ENCODE results near the gene LSP1.

LSP1 gene

DNA sequence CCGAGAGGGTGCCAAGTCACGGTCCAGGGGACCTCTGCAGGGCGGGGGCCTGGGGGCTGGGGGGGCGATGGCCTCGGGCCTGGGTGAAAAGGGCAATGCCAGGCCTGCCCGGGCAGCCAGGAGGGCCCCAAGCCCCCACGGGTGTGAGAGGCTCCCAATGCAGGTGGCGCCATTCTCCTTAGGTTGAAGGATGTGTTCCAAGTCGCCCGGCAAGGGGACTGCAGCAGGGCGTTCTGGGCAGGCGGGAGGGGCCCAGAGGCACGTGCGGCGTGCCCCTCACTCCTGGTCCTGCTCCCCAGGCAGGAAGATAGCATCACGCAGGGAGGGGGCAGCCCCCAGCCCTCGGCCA is 14.8 kb upstream of the LSP1 start:
- no peak for DNase-seq

DNA sequence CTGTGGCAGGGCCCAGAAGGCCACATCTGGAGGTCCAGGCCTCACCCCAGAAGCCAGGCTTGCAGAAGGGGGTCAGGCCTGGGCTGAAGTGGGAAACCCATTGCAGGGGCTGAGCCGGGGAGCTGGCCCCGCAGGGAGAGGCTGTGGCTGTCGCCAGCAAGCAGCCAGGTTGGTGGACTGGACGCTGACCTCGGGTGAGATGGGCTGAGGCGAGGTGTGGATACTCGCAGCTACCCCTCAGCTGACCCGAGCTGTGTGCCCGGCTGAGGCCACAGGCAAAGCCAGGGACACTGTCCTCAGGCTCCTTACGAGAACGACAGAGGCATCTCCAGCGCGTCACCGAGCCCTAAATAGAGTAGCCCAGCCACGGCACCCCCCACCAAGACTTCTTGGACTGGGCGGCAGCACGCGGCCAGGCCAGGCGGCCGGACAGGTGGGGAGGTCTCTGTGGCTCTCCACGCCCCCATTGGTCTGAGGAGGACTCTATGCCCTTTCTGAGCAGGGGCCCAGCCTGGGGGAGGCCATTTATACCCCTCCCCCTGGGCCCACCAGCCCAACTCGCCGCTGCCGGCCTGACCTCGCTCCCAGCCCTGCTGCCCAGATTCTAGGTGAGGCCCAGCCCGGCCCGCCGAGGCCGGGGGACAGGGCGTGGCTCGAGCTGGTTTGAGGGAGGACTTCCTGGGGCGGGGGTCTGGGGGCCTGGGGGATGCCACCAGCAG is 14.3 kb upstream of the LSP1 start, which contains the start of gene TNNI2:
Gene TNNI2 (plus strand): TSS at position 556 of the 719 bp plus-strand sequence. CDS start 716 bp downstream, outside the sequence.
- no peak for DNase-seq

- DNase-seq: no peak
Measured at GRCh38 chr11:1839204-1839923, 13.5 kb upstream of the LSP1 start.

- no peak for DNase-seq
Measured at GRCh38 chr11:1839924-1840779, 12.7 kb upstream of the LSP1 start.

DNA sequence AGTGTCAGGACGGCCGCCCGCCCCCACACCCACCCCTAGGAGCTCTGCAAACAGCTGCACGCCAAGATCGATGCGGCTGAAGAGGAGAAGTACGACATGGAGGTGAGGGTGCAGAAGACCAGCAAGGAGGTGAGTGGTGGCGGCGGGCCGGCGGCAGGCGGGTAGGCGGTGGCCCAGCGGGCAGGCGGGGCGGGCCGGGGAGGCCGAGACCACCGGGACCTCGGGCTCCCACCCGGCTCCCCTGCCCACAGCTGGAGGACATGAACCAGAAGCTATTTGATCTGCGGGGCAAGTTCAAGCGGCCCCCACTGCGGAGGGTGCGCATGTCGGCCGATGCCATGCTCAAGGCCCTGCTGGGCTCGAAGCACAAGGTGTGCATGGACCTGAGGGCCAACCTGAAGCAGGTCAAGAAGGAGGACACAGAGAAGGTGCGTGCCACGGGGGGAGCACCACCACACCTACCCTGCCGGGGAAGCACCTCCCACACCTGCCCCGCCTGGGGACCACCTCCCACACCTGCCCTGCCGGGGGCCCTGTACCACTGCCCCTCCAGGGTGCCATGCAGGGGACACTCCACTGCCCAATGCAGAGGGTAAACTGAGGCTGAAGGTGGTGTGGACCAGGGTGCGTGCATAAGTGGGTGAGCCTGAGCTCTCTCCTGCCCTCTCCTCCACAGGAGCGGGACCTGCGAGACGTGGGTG is 12.0 kb upstream of the LSP1 start:
- no peak for DNase-seq

DNA sequence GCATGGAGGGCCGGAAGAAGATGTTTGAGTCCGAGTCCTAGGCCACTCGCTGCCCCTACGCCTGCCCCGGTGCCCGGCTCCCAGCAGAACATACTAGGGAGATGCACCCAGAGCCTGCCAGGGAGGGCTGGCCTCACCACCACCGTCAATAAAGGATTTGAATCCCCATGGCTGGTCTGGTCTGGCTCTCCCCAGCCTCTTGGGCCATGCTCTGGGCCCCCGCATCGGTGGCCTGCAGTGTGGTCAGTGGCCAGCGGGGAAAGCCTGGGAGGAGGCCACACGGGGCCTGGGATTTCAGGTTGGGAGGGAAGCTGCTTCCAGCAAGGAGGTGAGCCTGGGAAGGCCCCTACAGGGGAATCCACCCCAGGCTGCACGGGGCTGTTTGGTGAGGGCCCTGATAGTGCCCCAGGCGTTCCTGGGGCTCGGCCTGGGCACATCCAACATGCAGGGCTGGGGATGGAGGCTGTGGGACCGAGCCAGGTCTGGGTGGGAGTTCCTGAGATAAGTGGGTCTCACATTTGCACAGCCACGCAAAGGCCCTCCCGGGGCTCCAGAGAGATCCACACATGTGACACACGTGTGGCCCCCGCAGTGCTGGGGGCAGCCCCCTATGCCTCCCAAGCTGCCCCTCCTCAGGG is 11.3 kb upstream of the LSP1 start:
- no peak for DNase-seq

GRCh38 chr11:1842149-1843097 is 10.5 kb upstream of the LSP1 start:
- no peak for DNase-seq

- no peak for DNase-seq
Measured at GRCh38 chr11:1843098-1843473, 9.8 kb upstream of the LSP1 start.

DNA sequence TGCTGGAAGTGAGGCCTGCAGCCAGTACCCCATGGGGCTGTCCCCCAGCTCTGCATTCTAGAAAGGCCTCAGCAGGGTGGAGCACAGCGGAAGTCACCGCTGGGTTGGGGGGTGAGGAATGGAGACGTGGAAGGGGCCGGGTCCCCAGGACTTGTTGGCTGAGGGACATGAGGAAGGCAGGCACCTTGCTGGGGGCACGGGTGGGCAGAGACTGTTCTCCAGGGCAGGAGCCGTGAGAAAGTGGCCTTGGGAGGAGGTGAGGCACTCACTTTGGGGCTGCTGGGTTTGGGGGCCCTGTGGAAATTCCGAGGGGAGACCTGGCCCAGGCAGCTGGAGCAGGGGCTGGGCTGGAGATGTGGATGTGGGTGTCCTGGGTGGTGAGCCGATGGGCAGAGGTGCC is 9.1 kb upstream of the LSP1 start:
- DNase-seq: no peak

DNA sequence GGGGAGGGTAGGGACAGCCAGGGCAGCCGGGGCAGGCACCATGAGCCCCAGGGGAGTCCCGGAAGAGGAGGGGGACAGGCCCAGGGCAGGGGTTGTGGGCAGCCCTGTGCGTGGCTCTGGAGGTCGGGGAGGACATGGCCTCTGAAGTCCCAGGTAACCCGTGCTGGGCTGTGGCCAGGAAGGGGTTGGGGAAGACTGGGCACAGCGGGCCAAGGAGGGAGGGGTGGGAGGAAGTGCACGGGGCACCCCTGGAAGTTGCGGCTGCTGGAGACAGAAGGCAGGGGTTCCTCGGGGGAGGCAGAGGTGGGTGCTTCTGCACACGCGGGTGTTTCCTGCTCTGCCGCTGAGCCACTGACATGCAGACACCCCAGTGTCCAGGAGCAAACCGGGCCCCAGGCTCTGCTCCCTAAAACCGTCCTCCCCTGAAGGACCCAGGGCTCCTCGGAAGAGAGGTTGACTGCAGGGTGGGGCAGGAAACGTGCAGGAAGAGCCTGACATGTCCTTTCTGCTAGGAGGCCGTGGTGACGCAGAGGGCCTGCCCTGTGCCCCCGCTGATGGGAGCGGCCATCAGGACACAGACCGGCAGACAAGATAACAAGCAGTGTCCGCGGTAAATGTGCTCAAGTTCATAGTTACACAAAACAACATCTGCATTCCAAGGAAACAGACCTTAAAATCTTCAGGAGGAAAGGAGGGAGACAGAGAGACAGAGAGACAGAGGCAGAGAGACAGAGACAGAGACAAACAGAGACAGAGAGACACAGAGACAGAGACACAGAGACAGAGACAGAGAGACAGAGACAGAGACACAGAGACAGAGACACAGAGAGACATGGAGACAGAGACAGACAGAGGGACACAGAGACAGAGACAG is 8.4 kb upstream of the LSP1 start:
- peak; percentile 30 for DNase-seq

DNA sequence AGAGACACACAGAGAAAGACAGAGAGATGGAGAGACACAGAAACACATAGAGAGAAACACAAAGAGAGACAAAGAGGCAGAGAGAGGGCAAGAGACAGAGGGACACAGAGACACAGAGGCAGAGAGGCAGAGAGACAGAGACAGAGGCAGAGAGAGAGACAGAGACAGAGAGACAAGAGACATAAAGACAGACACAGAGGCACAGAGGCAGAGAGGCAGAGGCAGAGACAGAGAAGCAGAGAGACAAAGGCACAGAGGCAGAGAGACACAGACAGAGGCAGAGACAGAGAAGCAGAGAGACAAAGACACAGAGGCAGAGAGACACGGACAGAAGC is 7.8 kb upstream of the LSP1 start:
- no peak for DNase-seq

DNA sequence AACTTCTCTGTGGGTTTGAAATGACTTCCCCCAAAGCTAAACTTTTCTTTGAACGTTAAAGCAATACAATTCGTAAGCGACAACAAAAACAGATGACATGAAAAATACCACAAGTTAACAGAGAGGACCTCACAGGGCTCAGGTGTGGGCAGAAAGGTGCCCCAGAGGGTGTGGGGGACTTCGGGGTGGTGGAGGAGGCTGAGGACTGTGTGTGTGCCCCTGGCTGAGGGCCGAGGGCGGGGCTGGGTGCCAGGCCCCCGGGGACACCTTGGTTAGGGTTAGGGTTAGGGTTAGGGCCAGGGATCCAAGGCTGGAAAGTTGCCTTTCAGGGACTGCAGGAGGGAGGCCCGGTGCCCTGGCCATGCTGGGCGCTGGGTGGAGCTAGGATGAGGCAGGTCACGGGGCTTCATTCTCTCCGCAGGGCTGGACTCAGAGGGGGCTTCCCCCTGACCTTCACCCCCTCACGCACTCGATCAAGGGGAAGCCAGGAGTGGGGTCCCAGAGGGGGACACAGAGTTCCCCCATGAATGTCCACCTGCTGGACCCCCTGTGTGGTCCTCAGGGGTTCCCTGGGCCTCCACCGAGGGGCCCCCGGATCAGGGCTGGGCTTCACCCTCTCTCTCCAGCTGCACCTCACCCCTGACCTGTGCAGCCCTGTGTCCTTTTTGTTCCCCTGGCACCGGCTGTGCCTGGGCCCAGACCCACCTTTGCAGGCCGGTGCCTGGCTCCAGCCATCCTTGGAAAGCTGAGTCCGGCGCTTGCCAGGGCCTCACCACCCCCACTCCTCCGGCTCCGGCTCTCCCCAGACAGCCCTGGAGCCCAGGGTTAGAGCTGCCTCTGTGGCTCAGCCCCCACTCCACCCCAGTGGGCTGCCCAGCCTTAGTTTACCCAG is 7.1 kb upstream of the LSP1 start:
- no peak for DNase-seq

DNA sequence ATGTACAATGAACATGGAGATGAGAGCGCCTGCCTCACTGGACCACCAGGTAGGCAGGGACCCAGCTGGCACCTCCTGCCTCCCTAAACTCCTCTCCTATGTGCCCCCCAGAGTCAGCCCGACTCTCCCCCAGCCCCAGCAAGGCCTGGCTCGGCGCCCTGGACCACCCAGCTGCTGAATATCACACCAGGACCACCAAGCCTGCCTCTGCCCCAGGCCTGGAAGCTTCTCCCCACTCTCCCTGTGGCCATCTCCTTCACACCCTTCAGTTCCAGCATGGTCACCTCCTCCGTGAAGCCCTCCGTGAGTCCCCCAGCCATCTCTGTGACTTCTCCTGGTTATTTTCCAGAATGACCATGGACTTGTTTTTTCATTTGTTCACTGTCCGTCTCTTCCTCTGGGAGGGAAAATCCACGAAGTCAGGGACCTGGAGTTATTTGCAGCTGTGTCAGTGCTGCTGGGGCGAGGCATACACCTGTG is 6.4 kb upstream of the LSP1 start:
- no peak for DNase-seq

GRCh38 chr11:1847006-1847735 is 5.7 kb upstream of the LSP1 start:
- DNase-seq: no peak

DNA sequence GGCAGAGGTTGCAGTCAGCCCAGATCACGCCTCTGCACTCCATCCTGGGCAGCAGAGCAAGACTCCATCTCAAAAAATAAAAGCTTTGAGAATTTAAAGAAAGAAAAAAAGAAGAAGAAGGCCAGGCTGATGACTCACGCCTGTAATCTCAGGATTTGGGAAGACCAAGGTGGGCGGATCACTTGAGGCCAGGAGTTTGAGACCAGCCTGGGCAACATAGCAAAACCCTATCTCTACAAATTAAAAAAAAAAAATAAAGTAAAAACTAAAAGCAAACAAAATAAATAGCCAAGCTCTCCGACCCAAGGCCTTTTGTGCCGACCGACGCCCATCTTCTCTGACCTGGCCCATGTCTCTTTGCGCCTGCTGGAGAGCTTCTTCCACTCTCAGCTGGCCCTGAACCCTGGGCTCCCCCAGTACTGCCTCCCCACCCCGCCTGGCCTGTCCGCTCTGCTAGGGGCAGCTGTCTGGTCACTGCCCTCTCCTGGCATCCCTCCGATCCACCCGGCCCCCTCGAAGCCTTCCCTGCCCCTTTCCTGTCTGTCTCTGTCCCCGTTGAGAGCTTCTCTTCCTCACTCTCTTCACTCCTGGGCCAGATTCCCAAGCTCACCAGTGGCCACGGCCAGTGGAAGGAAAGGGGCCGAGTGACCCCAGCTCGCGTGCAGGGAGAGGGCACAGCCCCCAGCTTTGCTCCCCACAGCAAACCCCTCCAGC is 4.8 kb upstream of the LSP1 start:
- DNase-seq: no peak

- no peak for DNase-seq
Measured at GRCh38 chr11:1848640-1849430, 4.0 kb upstream of the LSP1 start.
